Measurements from ENCODE around the gene TARBP2.
A peak's percentile ranks its signal among the peaks of the same experiment; 100 is the strongest.

TARBP2 gene

GRCh38 chr12:53492830-53493609 is 8.1 kb upstream of the TARBP2 start (continued):
- TF ChIP-seq KLF10 (tag by site-specific recombination; IDR thresholded peaks at IDR 0.05) (peak; percentile 51; the same call in 1 of the 2 replicates), ZNF843 (tag by site-specific recombination; IDR thresholded peaks at IDR 0.05) (peak; percentile 62; the same call in 1 of the 2 replicates), ZNF366 (tag by site-specific recombination; conservative IDR thresholded peaks at IDR 0.05) (peak; percentile 81), ZBTB1 (tag by site-specific recombination; IDR thresholded peaks at IDR 0.05) (no peak), ZNF626 (tag by site-specific recombination; IDR thresholded peaks at IDR 0.05) (no peak), ZIC2 (tag by site-specific recombination; IDR thresholded peaks at IDR 0.05) (no peak; the same call in 1 of the 2 replicates), ZNF341 (tag by site-specific recombination; IDR thresholded peaks at IDR 0.05; ENCODE audit: low read depth) (peak; percentile 91), ZNF610 (tag by site-specific recombination; IDR thresholded peaks at IDR 0.05; ENCODE audit: borderline replicate concordance) (no peak), ZNF324 (tag by site-specific recombination; IDR thresholded peaks at IDR 0.05) (peak; percentile 53; the same call in 1 of the 2 replicates), ZNF707 (tag by site-specific recombination; IDR thresholded peaks at IDR 0.05) (no peak), ZFP37 (tag by site-specific recombination; IDR thresholded peaks at IDR 0.05) (no peak), ZFP41 (tag by site-specific recombination; IDR thresholded peaks at IDR 0.05; ENCODE audit: borderline replicate concordance) (no peak), ZNF433 (tag by site-specific recombination; IDR thresholded peaks at IDR 0.05; ENCODE audit: low read depth) (no peak), ZNF221 (tag by site-specific recombination; IDR thresholded peaks at IDR 0.05; ENCODE audit: borderline replicate concordance) (no peak), KLF16 (tag by site-specific recombination; IDR thresholded peaks at IDR 0.05) (0 out of 2 replicates have a peak, but pooled peaks have one; percentile 74), ZNF155 (tag by site-specific recombination; IDR thresholded peaks at IDR 0.05) (no peak), ZNF398 (tag by site-specific recombination; IDR thresholded peaks at IDR 0.05) (peak; percentile 87), OVOL3 (tag by site-specific recombination; IDR thresholded peaks at IDR 0.05) (no peak), TRIM28 (IDR thresholded peaks at IDR 0.05; ENCODE audit: borderline replicate concordance, low read length) (no peak), ZNF426 (tag by site-specific recombination; IDR thresholded peaks at IDR 0.05) (no peak), ZNF274 (IDR thresholded peaks at IDR 0.05; ENCODE audit: low read length) (no peak), ZNF274 (tag by site-specific recombination; IDR thresholded peaks at IDR 0.05; ENCODE audit: borderline replicate concordance) (no peak), ZNF16 (tag by site-specific recombination; IDR thresholded peaks at IDR 0.05; ENCODE audit: low read depth) (no peak), ZFHX2 (tag by site-specific recombination; conservative IDR thresholded peaks at IDR 0.05) (peak; percentile 55), ZNF202 (tag by site-specific recombination; IDR thresholded peaks at IDR 0.05; ENCODE audit: borderline replicate concordance) (no peak), KLF9 (tag by site-specific recombination; IDR thresholded peaks at IDR 0.05; ENCODE audit: low read depth) (peak; percentile 94), SCRT2 (tag by site-specific recombination; IDR thresholded peaks at IDR 0.05) (no peak), ZNF623 (tag by site-specific recombination; IDR thresholded peaks at IDR 0.05) (no peak), ZNF133 (tag by site-specific recombination; IDR thresholded peaks at IDR 0.05) (no peak), KLF8 (tag by site-specific recombination; IDR thresholded peaks at IDR 0.05) (peak; percentile 77), ZNF629 (tag by site-specific recombination; IDR thresholded peaks at IDR 0.05) (peak; percentile 50)
- TF ChIP-seq, protein P1, sequence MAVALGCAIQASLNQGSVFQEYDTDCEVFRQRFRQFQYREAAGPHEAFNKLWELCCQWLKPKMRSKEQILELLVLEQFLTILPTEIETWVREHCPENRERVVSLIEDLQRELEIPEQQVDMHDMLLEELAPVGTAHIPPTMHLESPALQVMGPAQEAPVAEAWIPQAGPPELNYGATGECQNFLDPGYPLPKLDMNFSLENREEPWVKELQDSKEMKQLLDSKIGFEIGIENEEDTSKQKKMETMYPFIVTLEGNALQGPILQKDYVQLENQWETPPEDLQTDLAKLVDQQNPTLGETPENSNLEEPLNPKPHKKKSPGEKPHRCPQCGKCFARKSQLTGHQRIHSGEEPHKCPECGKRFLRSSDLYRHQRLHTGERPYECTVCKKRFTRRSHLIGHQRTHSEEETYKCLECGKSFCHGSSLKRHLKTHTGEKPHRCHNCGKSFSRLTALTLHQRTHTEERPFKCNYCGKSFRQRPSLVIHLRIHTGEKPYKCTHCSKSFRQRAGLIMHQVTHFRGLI (tag by site-specific recombination; IDR thresholded peaks at IDR 0.05) = peak; percentile 35; the same call in 1 of the 2 replicates
- TF ChIP-seq, protein P2, sequence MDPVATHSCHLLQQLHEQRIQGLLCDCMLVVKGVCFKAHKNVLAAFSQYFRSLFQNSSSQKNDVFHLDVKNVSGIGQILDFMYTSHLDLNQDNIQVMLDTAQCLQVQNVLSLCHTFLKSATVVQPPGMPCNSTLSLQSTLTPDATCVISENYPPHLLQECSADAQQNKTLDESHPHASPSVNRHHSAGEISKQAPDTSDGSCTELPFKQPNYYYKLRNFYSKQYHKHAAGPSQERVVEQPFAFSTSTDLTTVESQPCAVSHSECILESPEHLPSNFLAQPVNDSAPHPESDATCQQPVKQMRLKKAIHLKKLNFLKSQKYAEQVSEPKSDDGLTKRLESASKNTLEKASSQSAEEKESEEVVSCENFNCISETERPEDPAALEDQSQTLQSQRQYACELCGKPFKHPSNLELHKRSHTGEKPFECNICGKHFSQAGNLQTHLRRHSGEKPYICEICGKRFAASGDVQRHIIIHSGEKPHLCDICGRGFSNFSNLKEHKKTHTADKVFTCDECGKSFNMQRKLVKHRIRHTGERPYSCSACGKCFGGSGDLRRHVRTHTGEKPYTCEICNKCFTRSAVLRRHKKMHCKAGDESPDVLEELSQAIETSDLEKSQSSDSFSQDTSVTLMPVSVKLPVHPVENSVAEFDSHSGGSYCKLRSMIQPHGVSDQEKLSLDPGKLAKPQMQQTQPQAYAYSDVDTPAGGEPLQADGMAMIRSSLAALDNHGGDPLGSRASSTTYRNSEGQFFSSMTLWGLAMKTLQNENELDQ (tag by site-specific recombination; IDR thresholded peaks at IDR 0.05; ENCODE audit: low read depth) = no peak
- TF ChIP-seq, protein P3, sequence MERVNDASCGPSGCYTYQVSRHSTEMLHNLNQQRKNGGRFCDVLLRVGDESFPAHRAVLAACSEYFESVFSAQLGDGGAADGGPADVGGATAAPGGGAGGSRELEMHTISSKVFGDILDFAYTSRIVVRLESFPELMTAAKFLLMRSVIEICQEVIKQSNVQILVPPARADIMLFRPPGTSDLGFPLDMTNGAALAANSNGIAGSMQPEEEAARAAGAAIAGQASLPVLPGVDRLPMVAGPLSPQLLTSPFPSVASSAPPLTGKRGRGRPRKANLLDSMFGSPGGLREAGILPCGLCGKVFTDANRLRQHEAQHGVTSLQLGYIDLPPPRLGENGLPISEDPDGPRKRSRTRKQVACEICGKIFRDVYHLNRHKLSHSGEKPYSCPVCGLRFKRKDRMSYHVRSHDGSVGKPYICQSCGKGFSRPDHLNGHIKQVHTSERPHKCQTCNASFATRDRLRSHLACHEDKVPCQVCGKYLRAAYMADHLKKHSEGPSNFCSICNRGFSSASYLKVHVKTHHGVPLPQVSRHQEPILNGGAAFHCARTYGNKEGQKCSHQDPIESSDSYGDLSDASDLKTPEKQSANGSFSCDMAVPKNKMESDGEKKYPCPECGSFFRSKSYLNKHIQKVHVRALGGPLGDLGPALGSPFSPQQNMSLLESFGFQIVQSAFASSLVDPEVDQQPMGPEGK (tag by site-specific recombination; IDR thresholded peaks at IDR 0.05) = peak; percentile 96

Measured in HEK293 (cell line).